GM18868 (cell line): ENCODE measurements around the gene AMACR.

ENCODE experiments used
- ATAC-seq: cut with Tn5 transposase; IDR thresholded peaks from one replicate; pipeline ENCODE4 v1.9.1; 2021; ENCODE audit warnings: mild to moderate bottlenecking, moderate library complexity; ENCODE audit not compliant: unreplicated experiment

Gene AMACR

GRCh38 chr5:34008802-34009201 is 952 bp upstream of the AMACR start:
- ATAC-seq, result no peak

GRCh38 chr5:34007201-34007620 is 639 bp downstream of the AMACR start:
- ATAC-seq, result no peak

- no peak for ATAC-seq
Measured at GRCh38 chr5:34005681-34006080, 2.2 kb downstream of the AMACR start.

- peak; percentile 11 for ATAC-seq
Measured at GRCh38 chr5:34005211-34005610, 2.6 kb downstream of the AMACR start.

- ATAC-seq, result no peak
Measured at GRCh38 chr5:34003941-34004340, 3.9 kb downstream of the AMACR start.

GRCh38 chr5:34002629-34003328 is 5.1 kb downstream of the AMACR start:
- ATAC-seq, result no peak

- no peak for ATAC-seq
Measured at GRCh38 chr5:34001241-34001841, 6.5 kb downstream of the AMACR start.

GRCh38 chr5:33999978-34000377 is 7.9 kb downstream of the AMACR start:
- no peak for ATAC-seq

GRCh38 chr5:33997331-33997983 is 10.4 kb downstream of the AMACR start:
- peak; percentile 87 for ATAC-seq

GRCh38 chr5:33995865-33996264 is 12.0 kb downstream of the AMACR start:
- ATAC-seq, result no peak

- no peak for ATAC-seq
Measured at GRCh38 chr5:33994845-33995244, 13.0 kb downstream of the AMACR start.

- ATAC-seq, result no peak
Measured at GRCh38 chr5:33992864-33993263, 15.0 kb downstream of the AMACR start.

GRCh38 chr5:33985447-33985846 is 22.4 kb downstream of the AMACR start:
- ATAC-seq, result no peak

- ATAC-seq, result no peak
Measured at GRCh38 chr5:33984671-33985124, 23.2 kb downstream of the AMACR start, which contains the start of gene SLC45A2. TSS of gene SLC45A2 (minus strand) at chr5:33984693. CDS start at chr5:33984583, 110 bp downstream.

GRCh38 chr5:33984178-33984577 is 23.7 kb downstream of the AMACR start:
- no peak for ATAC-seq

GRCh38 chr5:33981408-33982162 is 26.3 kb downstream of the AMACR start:
- ATAC-seq, result no peak

- no peak for ATAC-seq
Measured at GRCh38 chr5:33980030-33980429, 27.8 kb downstream of the AMACR start.

- ATAC-seq, result no peak
Measured at GRCh38 chr5:33978306-33978705, 29.5 kb downstream of the AMACR start.

GRCh38 chr5:33976307-33976706 is 31.5 kb downstream of the AMACR start:
- ATAC-seq, result no peak

- no peak for ATAC-seq
Measured at GRCh38 chr5:33975852-33976251, 32.0 kb downstream of the AMACR start.

- peak; percentile 62 for ATAC-seq
Measured at GRCh38 chr5:33973271-33973670, 34.6 kb downstream of the AMACR start.
